Right lobe of liver (tissue), 6 donors: ENCODE results near the gene HDAC11. TPM values are rescaled to one million over a fixed set of nuclear protein-coding genes. Genes with fewer than 3 reads are reported as not detected.

Source experiments
- ATAC-seq, 4 donors: fragments of 200-7000 bp; cut with Tn5 transposase; one replicate each; pipeline ENCODE4 v1.9.1; 2020; ENCODE audit warnings: mild to moderate bottlenecking in 4 of 4, moderate library complexity in 4 of 4
- DNase-seq, 3 donors: peaks; one replicate each; pipeline ENCODE4 v3.0.0-alpha.2; 2020
- H3K27ac ChIP-seq, 3 donors: fragments of 200-600 bp; one replicate each; pipeline ENCODE4 v1.8.0; 2022
- H3K27me3 ChIP-seq, 2 donors: fragments of 200-600 bp; one replicate each; pipeline ENCODE4 v1.8.0; 2022
- H3K36me3 ChIP-seq, 4 donors: fragments of 200-600 bp; sonication (generic) in 1 of 4; one replicate each; pipeline versions ENCODE4 v1.5.1 to v1.8.0; 2017 to 2022; ENCODE audit warnings: control low read depth in 1 of 4
- H3K4me1 ChIP-seq, 4 donors: fragments of 200-600 bp; sonication (generic) in 1 of 4; one replicate each; pipeline versions ENCODE4 v1.5.1 to v1.8.0; 2017 to 2022; ENCODE audit warnings: control low read depth in 1 of 4
- H3K4me3 ChIP-seq, 3 donors: fragments of 200-600 bp; one replicate each; pipeline ENCODE4 v1.8.0; 2022
- H3K9me3 ChIP-seq, 4 donors: fragments of 200-600 bp; sonication (generic) in 1 of 4; one replicate each; pipeline versions ENCODE4 v1.5.1 to v1.8.0; 2017 to 2022; ENCODE audit warnings: control low read depth in 1 of 4
- POLR2A ChIP-seq: fragments of 450-650 bp; IDR thresholded peaks from one replicate; pipeline ENCODE4 v1.6.1; 2017; ENCODE audit warnings: antibody characterized with exemption, mild to moderate bottlenecking
- WGBS: methylation state at CpG from one replicate; pipeline ENCODE4 v1.1.6; 2018; ENCODE audit warnings: low coverage, low lambda C conversion rate; ENCODE audit not compliant: insufficient coverage; ENCODE audit errors: missing lambda C conversion rate; 5-methylcytosine and 5-hydroxymethylcytosine counted together
- intact Hi-C, 2 donors: fragments of 100-400 bp; cut with DNase I; formaldehyde crosslinking; loops; one replicate each; pipeline versions ENCODE4 v1.11.2 to v1.14.1; 2022
- small RNA-seq, 2 experiments: library from RNA; depleted of rRNA; stranded (forward); fragments of <200 nt; gene quantifications; one replicate each; pipeline ENCODE3, GENCODE V24; 2016
- total RNA-seq, 6 experiments: library from RNA; depleted of rRNA in 2 of 6; stranded (reverse); fragments of >200 nt in 2 of 6; fragmentation: NEBNext Ultra II Directional in 3 of 6; extraction: Animal tissue kit (Norgen Biotek cat#: 25700) in 3 of 6; gene quantifications; one replicate each; pipeline versions ENCODE4 v1.1.0 to v1.2.4, GENCODE V29; 2016 to 2023
- TF ChIP-seq, protein P1 (sequence below), 4 donors: fragments of 200-600 bp in 3 of 4; fragments of 450-650 bp in 1 of 4; IDR thresholded peaks; one replicate each; pipeline versions ENCODE4 v1.5.1 to v1.8.0; 2016 to 2022; ENCODE audit warnings: antibody characterized with exemption in 4 of 4, mild to moderate bottlenecking in 2 of 4
- donor health status: DM: no; HTN: yes; CAD: no.
- donor health status: DM: no; HTN: no; CAD: no.
- donor health status: DM: no; HTN: no; CAD: no.
- donor health status: DM: no; HTN: yes; CAD: no.
- donor health status: DM: no; HTN: yes; CAD: no.

HDAC11 gene
- total RNA-seq, 6 experiments from 2014 or later: 2.2 to 10.8 (median 5.0) TPM

DNA sequence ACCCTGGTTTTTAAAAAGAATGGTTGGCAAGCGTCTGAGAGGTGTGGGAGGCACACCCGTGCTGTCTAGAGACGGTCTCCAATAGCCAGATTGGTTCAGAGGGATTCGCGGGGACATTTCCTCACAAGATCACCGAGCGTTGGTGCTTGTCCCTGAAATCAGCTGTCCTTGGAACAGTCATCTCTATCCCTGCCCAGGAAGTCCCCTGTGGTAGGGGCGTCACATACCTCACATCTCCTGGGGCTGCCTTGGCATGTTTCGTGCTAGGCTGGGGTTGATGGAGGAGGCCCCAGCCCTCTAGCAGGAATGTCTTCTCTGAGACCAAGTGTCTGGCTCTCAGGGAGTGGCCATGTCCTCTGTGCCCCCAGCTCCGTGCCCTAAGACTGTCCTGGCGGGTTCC lies 75.6 kb downstream of the HDAC11 start:
- Histone ChIP-seq H3K9me3 (no peaks in the 10 kb centered on the region), H3K36me3 (no peaks in the 10 kb centered on the region), H3K4me1 (no peaks in the 10 kb centered on the region), H3K4me3 (no peak overlapping the region), H3K27me3 (peaks cover 0 to 7% of the 10 kb centered on the region in 2 donors), H3K27ac (no peak overlapping the region)
- no peak for ATAC-seq
- intact Hi-C loops: no loop called here
- DNase-seq: no peak
- 70% methylated on average over 3 of the region's 11 CpGs for WGBS
- TF ChIP-seq POLR2A: no peak
- TF ChIP-seq, protein P1, sequence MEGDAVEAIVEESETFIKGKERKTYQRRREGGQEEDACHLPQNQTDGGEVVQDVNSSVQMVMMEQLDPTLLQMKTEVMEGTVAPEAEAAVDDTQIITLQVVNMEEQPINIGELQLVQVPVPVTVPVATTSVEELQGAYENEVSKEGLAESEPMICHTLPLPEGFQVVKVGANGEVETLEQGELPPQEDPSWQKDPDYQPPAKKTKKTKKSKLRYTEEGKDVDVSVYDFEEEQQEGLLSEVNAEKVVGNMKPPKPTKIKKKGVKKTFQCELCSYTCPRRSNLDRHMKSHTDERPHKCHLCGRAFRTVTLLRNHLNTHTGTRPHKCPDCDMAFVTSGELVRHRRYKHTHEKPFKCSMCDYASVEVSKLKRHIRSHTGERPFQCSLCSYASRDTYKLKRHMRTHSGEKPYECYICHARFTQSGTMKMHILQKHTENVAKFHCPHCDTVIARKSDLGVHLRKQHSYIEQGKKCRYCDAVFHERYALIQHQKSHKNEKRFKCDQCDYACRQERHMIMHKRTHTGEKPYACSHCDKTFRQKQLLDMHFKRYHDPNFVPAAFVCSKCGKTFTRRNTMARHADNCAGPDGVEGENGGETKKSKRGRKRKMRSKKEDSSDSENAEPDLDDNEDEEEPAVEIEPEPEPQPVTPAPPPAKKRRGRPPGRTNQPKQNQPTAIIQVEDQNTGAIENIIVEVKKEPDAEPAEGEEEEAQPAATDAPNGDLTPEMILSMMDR (IDR thresholded peaks at IDR 0.05): no peak

Small RNA genes within 50 kb of the gene (small RNA-seq; reads per million reads assigned to genes)
- gene AC027124.2: 0 reads per million in 2 experiments

Other genes with a start within 250 kb of the HDAC11 start
- gene NUP210, start 60.0 kb upstream of the HDAC11 start, total RNA-seq: 10 to 100 TPM; 11.7 to 17.7 (median 15.6) TPM
- 1 to 10 TPM; 1.9 to 4.0 (median 2.7) TPM for gene FBLN2, start 68.8 kb downstream of the HDAC11 start, total RNA-seq